ENCODE results near the gene AQP3. TPM values are rescaled to one million over a fixed set of nuclear protein-coding genes. Genes with fewer than 3 reads are reported as not detected.
"Not testable (repeated sequence)": the region's sequence is repeated elsewhere in the genome, so short reads cannot be mapped to it uniquely, and the experiment has no call there.

The AQP3 gene
- total RNA-seq, 2 donors from 2014 or later: 206 to 225 TPM

DNA sequence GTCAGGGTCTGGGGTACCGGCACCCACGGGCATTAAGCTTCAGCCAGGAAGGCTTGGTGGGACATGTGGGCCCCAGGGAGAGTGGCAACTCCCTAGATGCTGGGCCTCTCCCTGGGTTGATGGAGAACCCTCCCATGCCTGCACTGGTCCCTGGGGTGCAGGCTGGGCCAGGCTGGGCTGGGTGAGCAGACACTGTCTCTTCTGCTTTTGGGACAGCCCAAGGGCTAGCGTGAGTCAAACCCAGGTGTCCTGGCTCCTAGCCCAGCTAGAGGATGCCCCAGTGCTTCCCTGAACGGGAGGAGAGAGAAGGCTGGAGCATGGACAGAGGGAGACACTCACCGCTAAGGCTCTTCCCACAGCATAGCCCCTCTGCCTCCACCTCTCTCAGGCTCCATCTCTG lies 39.3 kb downstream of the AQP3 start:
- Mint-ChIP-seq H3K4me3 (no peak overlapping the region), H3K36me3 (ENCODE audit: low read depth) (no peaks in the 10 kb centered on the region), H3K27ac (no peak overlapping the region), H3K27me3 (no peaks in the 10 kb centered on the region), H3K4me1 (peaks cover 22% of the 10 kb centered on the region)
- no peaks in the 10 kb centered on the region for H3K9me3 ChIP-seq (ENCODE audit: control insufficient read depth, low read length, poor library complexity, severe bottlenecking)
- ATAC-seq: no peak
- no peak for DNase-seq

- DNase-seq: no peak
- Mint-ChIP-seq H3K36me3 (ENCODE audit: low read depth) (no peaks in the 10 kb centered on the region), H3K27ac (peak overlapping the region; percentile 66), H3K4me3 (no peak overlapping the region), H3K4me1 (peaks cover 23% of the 10 kb centered on the region), H3K27me3 (no peaks in the 10 kb centered on the region)
- H3K9me3 ChIP-seq (ENCODE audit: control insufficient read depth, low read length, poor library complexity, severe bottlenecking): no peaks in the 10 kb centered on the region
- ATAC-seq: no peak
These were observed 40.3 kb downstream of the AQP3 start for GRCh38 chr9:33407061-33407460.

GRCh38 chr9:33404788-33405362 lies 42.5 kb downstream of the AQP3 start:
- Mint-ChIP-seq H3K27me3 (no peaks in the 10 kb centered on the region), H3K4me3 (no peak overlapping the region), H3K4me1 (peaks cover 18% of the 10 kb centered on the region), H3K27ac (peak overlapping the region; percentile 56), H3K36me3 (ENCODE audit: low read depth) (no peaks in the 10 kb centered on the region)
- H3K9me3 ChIP-seq (ENCODE audit: control insufficient read depth, low read length, poor library complexity, severe bottlenecking): no peaks in the 10 kb centered on the region
- DNase-seq: no peak
- no peak for ATAC-seq

- ATAC-seq (no peak), DNase-seq (no peak)
- H3K4me3 Mint-ChIP-seq: no peak overlapping the region
- peaks cover 16% of the 10 kb centered on the region for H3K4me1 Mint-ChIP-seq
- peak overlapping the region; percentile 56 for H3K27ac Mint-ChIP-seq
- no peaks in the 10 kb centered on the region for H3K9me3 ChIP-seq (ENCODE audit: control insufficient read depth, low read length, poor library complexity, severe bottlenecking)
- H3K27me3 Mint-ChIP-seq: no peaks in the 10 kb centered on the region
- no peaks in the 10 kb centered on the region for H3K36me3 Mint-ChIP-seq (ENCODE audit: low read depth)
These were observed 43.2 kb downstream of the AQP3 start for GRCh38 chr9:33403941-33404787.

DNA sequence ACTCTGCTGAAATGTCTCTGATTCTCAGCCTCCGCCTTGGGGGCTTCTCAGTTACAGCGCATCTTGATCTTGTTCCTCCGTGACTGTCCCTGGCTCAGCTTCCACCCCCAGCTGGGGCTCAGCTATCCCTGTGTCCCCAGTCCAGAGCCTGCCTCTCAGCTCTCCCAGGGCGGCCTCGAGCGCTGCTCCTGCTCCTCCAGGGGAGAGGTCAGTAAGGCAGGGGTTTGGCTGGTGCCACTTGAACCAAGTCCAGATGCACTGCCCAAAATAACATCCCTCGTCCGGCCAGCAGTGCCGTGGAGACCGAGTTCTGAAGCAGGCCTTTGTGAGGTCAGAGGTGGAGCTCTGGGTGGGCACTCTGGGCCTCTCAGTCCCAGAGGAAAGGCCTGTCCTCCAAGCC lies 45.0 kb downstream of the AQP3 start, which contains the start of gene AQP7:
AQP7 (minus strand) TSS at position 198 of the 400 bp plus-strand sequence. CDS start 1,306 bp downstream, outside the sequence.
- H3K27ac Mint-ChIP-seq; H3K27me3 Mint-ChIP-seq; ATAC-seq; H3K36me3 Mint-ChIP-seq (ENCODE audit: low read depth); DNase-seq; H3K4me3 Mint-ChIP-seq; H3K9me3 ChIP-seq (ENCODE audit: control insufficient read depth, low read length, poor library complexity, severe bottlenecking): not testable (repeated sequence)
- H3K4me1 Mint-ChIP-seq: peaks cover 16% of the 10 kb centered on the region

DNA sequence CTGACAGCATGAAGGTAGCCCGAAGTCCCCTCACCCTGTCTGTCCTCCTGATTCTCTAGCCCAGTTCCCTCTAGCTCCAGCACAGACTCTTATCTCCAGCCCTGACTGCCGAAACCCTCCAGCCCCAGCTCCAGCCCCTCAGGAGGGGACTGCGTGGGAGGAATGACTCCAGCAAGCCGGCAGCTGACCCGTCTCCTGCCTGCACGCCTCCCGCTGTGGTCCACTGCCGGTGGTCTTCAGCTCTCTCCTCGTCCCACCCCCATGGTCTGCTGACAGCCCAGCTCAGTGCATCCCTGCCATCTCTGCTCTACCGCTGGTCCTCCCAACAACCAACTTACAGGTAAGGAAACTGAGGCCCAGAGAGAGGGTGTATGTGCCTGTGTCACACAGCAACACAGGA lies 45.6 kb downstream of the AQP3 start:
- DNase-seq; H3K9me3 ChIP-seq (ENCODE audit: control insufficient read depth, low read length, poor library complexity, severe bottlenecking); ATAC-seq; H3K27me3 Mint-ChIP-seq; H3K27ac Mint-ChIP-seq; H3K36me3 Mint-ChIP-seq (ENCODE audit: low read depth); H3K4me3 Mint-ChIP-seq: not testable (repeated sequence)
- peaks cover 14% of the 10 kb centered on the region for H3K4me1 Mint-ChIP-seq

DNA sequence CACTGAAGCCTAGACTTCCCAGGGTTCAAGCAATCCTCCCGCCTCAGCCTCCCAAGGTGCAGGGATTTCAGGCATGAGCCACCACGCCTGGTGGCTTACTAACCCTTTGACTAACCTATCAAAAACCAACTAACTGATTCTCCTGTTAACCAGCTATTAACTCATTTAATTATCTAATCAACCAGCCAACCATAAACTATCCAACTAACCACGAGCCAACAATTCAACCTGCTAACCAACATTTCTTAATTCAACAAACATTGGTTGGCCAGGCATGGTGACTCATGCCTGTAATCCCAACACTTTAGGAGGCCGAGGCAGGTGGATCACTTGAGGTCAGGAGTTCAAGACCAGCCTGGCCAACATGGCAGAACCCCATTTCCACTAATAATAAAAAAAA lies 48.3 kb downstream of the AQP3 start:
- DNase-seq; H3K36me3 Mint-ChIP-seq (ENCODE audit: low read depth); H3K27me3 Mint-ChIP-seq; ATAC-seq; H3K4me3 Mint-ChIP-seq; H3K9me3 ChIP-seq (ENCODE audit: control insufficient read depth, low read length, poor library complexity, severe bottlenecking); H3K4me1 Mint-ChIP-seq; H3K27ac Mint-ChIP-seq: not testable (repeated sequence)

GRCh38 chr9:33397801-33398200 lies 49.6 kb downstream of the AQP3 start:
- not testable (repeated sequence) for H3K27me3 Mint-ChIP-seq; H3K36me3 Mint-ChIP-seq (ENCODE audit: low read depth); H3K4me1 Mint-ChIP-seq; H3K9me3 ChIP-seq (ENCODE audit: control insufficient read depth, low read length, poor library complexity, severe bottlenecking); H3K4me3 Mint-ChIP-seq; DNase-seq; ATAC-seq
- H3K27ac Mint-ChIP-seq: peak overlapping the region; percentile 19

GRCh38 chr9:33395159-33395879 lies 52.1 kb downstream of the AQP3 start:
- not testable (repeated sequence) for H3K4me3 Mint-ChIP-seq; H3K27ac Mint-ChIP-seq; H3K27me3 Mint-ChIP-seq; ATAC-seq; DNase-seq; H3K4me1 Mint-ChIP-seq; H3K9me3 ChIP-seq (ENCODE audit: control insufficient read depth, low read length, poor library complexity, severe bottlenecking); H3K36me3 Mint-ChIP-seq (ENCODE audit: low read depth)

GRCh38 chr9:33393986-33394385 lies 53.4 kb downstream of the AQP3 start:
- H3K4me3 Mint-ChIP-seq; H3K4me1 Mint-ChIP-seq; DNase-seq; ATAC-seq; H3K36me3 Mint-ChIP-seq (ENCODE audit: low read depth); H3K27ac Mint-ChIP-seq; H3K9me3 ChIP-seq (ENCODE audit: control insufficient read depth, low read length, poor library complexity, severe bottlenecking): not testable (repeated sequence)
- peaks cover 16% of the 10 kb centered on the region for H3K27me3 Mint-ChIP-seq

DNA sequence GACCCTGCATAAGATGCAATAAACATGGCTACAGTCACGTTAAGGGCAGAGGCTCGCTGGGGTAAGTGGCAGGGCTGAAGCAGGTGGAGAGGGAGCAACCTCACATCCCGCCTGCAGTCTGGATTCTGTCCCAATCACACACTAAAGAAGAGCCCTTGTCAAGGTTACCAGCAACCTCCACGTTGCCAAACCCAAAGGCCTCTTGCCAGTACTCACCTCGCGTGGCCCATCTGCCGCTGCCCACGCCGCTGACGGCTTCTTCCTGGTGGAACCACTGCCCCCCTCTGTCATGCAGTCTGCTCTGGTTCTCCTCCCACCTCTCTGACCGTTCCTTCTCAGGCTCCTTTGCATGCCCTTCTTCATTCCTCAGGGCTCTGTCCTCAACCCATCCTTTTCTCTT lies 53.8 kb downstream of the AQP3 start:
- no peak overlapping the region for H3K27ac Mint-ChIP-seq

DNA sequence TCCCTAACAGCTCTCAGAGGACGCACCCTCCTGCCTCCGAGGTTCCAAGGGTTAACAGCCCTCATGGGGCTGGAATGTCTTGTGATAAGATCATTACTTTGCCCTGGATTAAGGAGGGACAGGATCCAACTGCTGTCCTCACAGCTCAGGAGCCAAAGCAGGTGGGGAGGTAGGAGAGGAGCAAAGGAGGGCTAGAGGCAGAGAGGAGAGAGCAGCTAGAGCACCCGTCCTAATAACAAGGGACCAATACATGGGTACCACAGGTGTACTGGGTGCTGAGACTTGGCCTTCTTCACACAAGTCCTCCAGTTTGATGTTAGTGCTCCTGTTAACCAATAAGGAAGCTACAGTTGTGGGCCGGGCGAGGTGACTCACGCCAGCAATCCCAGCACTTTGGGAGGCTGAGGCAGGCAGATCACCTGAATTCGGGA lies 54.8 kb downstream of the AQP3 start:
- not testable (repeated sequence) for DNase-seq; ATAC-seq; H3K4me3 Mint-ChIP-seq; H3K27ac Mint-ChIP-seq; H3K36me3 Mint-ChIP-seq (ENCODE audit: low read depth); H3K9me3 ChIP-seq (ENCODE audit: control insufficient read depth, low read length, poor library complexity, severe bottlenecking)
- Mint-ChIP-seq H3K27me3 (peaks cover 28% of the 10 kb centered on the region), H3K4me1 (peaks cover 12% of the 10 kb centered on the region)

More for the DNA sequence above, 53.8 kb downstream of the AQP3 start:
- Mint-ChIP-seq H3K4me3 (no peak overlapping the region), H3K36me3 (ENCODE audit: low read depth) (no peaks in the 10 kb centered on the region), H3K4me1 (peaks cover 10% of the 10 kb centered on the region), H3K27me3 (peaks cover 19% of the 10 kb centered on the region)
- ATAC-seq: no peak
- no peaks in the 10 kb centered on the region for H3K9me3 ChIP-seq (ENCODE audit: control insufficient read depth, low read length, poor library complexity, severe bottlenecking)
- no peak for DNase-seq
